BLaER1 treated with 17β-estradiol and CSF1 and Interleukin-3, amounts not matched to agents 10 nM and 100 nM (cell line): ENCODE data around the gene ZMYND10.

ENCODE experiments used
- H3K27ac ChIP-seq, 11 experiments: shearing (Covaris generic); formaldehyde crosslinking; 2 replicates each; pipeline ENCODE4 v1.8.1; 2022
- H3K27me3 ChIP-seq, 11 experiments: shearing (Covaris generic); formaldehyde crosslinking; 2 replicates each; pipeline ENCODE4 v1.8.1; 2022
- H3K36me3 ChIP-seq, 11 experiments: shearing (Covaris generic); formaldehyde crosslinking; 2 replicates each; pipeline ENCODE4 v1.8.1; 2022
- H3K4me1 ChIP-seq, 10 experiments: shearing (Covaris generic); formaldehyde crosslinking; 2 replicates each; pipeline ENCODE4 v1.8.1; 2022
- H3K4me2 ChIP-seq, 11 experiments: shearing (Covaris generic); formaldehyde crosslinking; 2 replicates each; pipeline ENCODE4 v1.8.1; 2022
- H3K4me3 ChIP-seq, 10 experiments: shearing (Covaris generic); formaldehyde crosslinking; 2 replicates each; pipeline ENCODE4 v1.8.1; 2022
- H3K9ac ChIP-seq, 11 experiments: shearing (Covaris generic); formaldehyde crosslinking; 2 replicates each; pipeline ENCODE4 v1.8.1; 2022
- H3K9me3 ChIP-seq, 11 experiments: shearing (Covaris generic); formaldehyde crosslinking; replicated peaks in 1 of 11; 2 replicates each; pipeline ENCODE4 v1.8.1; 2022
- H4K20me1 ChIP-seq, 11 experiments: shearing (Covaris generic); formaldehyde crosslinking; 2 replicates each; pipeline ENCODE4 v1.8.1; 2022
- Cebpa-rat ChIP-seq, 11 experiments: shearing (Covaris generic); IDR thresholded peaks; 2 replicates each; pipeline ENCODE4 v1.8.1; 2022

Gene ZMYND10

GRCh38 chr3:50373146-50374051 is 27.9 kb upstream of the ZMYND10 start:
- Histone ChIP-seq H3K9me3 (no peaks in the 10 kb centered on the region), H3K36me3 (no peaks in the 10 kb centered on the region)

GRCh38 chr3:50372349-50372748 is 26.8 kb upstream of the ZMYND10 start:
- Histone ChIP-seq H3K9ac (peak overlapping the region in 4 of 11 experiments; percentile 17 to 49 (median 30); a peak in 4 of 22 replicates), H4K20me1 (no peaks in the 10 kb centered on the region), H3K4me2 (peak overlapping the region in 8 of 11 experiments; percentile 7 to 50 (median 30); a peak in 10 of 22 replicates), H3K27ac (peak overlapping the region in 4 of 11 experiments; percentile 2 to 32 (median 18); a peak in 3 of 22 replicates), H3K9me3 (no peaks in the 10 kb centered on the region), H3K4me1 (peaks cover 0 to 50% (median 40%) of the 10 kb centered on the region in 10 experiments; a peak in 16 of 20 replicates), H3K27me3 (no peaks in the 10 kb centered on the region), H3K4me3 (no peak overlapping the region), H3K36me3 (no peaks in the 10 kb centered on the region)
- no peak for TF ChIP-seq Cebpa-rat (IDR thresholded peaks at IDR 0.05)

More at GRCh38 chr3:50373146-50374051, 27.9 kb upstream of the ZMYND10 start:
- Histone ChIP-seq H3K27me3 (no peaks in the 10 kb centered on the region), H3K27ac (no peak overlapping the region), H3K9ac (no peak overlapping the region), H3K4me1 (peaks cover 0 to 45% (median 38%) of the 10 kb centered on the region in 10 experiments; a peak in 16 of 20 replicates), H3K4me2 (peak overlapping the region in 2 of 11 experiments; percentile 17 to 32; a peak in 1 of 22 replicates), H3K4me3 (no peak overlapping the region), H4K20me1 (no peaks in the 10 kb centered on the region)
- no peak for TF ChIP-seq Cebpa-rat (IDR thresholded peaks at IDR 0.05)

- no peaks in the 10 kb centered on the region for H4K20me1 ChIP-seq
- no peak overlapping the region for H3K4me3 ChIP-seq
- no peak overlapping the region for H3K27ac ChIP-seq
- no peak overlapping the region for H3K4me2 ChIP-seq
- no peaks in the 10 kb centered on the region for H3K27me3 ChIP-seq
- TF ChIP-seq Cebpa-rat (IDR thresholded peaks at IDR 0.05), result no peak
- no peaks in the 10 kb centered on the region for H3K36me3 ChIP-seq
- no peaks in the 10 kb centered on the region for H3K9me3 ChIP-seq
- no peak overlapping the region for H3K9ac ChIP-seq
- H3K4me1 ChIP-seq, result peaks cover 0 to 56% (median 42%) of the 10 kb centered on the region in 10 experiments; a peak in 16 of 20 replicates
Measured at GRCh38 chr3:50371133-50371685, 25.7 kb upstream of the ZMYND10 start.

GRCh38 chr3:50370594-50370993 is 25.1 kb upstream of the ZMYND10 start:
- Histone ChIP-seq H3K4me2 (no peak overlapping the region), H3K9me3 (no peaks in the 10 kb centered on the region), H3K36me3 (no peaks in the 10 kb centered on the region), H3K4me3 (no peak overlapping the region), H3K27me3 (no peaks in the 10 kb centered on the region), H3K27ac (no peak overlapping the region), H3K4me1 (peaks cover 1 to 58% (median 42%) of the 10 kb centered on the region in 10 experiments; a peak in 19 of 20 replicates), H3K9ac (no peak overlapping the region), H4K20me1 (no peaks in the 10 kb centered on the region)
- TF ChIP-seq Cebpa-rat (IDR thresholded peaks at IDR 0.05), result no peak

- Histone ChIP-seq H3K36me3 (no peaks in the 10 kb centered on the region), H3K27me3 (no peaks in the 10 kb centered on the region), H3K4me3 (no peak overlapping the region), H4K20me1 (no peaks in the 10 kb centered on the region), H3K4me2 (peak overlapping the region in 3 of 11 experiments; percentile 28 to 38 (median 29); a peak in 2 of 22 replicates), H3K9ac (no peak overlapping the region), H3K27ac (no peak overlapping the region), H3K9me3 (no peaks in the 10 kb centered on the region), H3K4me1 (peaks cover 11 to 55% (median 40%) of the 10 kb centered on the region in 10 experiments; a peak in 19 of 20 replicates)
- TF ChIP-seq Cebpa-rat (IDR thresholded peaks at IDR 0.05), result no peak
Measured at GRCh38 chr3:50369012-50369670, 23.6 kb upstream of the ZMYND10 start.

GRCh38 chr3:50365842-50366220 is 20.3 kb upstream of the ZMYND10 start:
- peak overlapping the region; percentile 80 to 97 (median 90) for H3K4me2 ChIP-seq
- peak overlapping the region; percentile 53 to 74 (median 62); a peak in 19 of 20 replicates for H3K4me3 ChIP-seq

GRCh38 chr3:50365080-50365841 is 19.7 kb upstream of the ZMYND10 start:
- Histone ChIP-seq H3K36me3 (no peaks in the 10 kb centered on the region), H3K27me3 (no peaks in the 10 kb centered on the region), H3K4me2 (peak overlapping the region; percentile 86 to 97 (median 92)), H3K9me3 (no peaks in the 10 kb centered on the region), H3K4me3 (peak overlapping the region; percentile 53 to 74 (median 62)), H3K9ac (peak overlapping the region; percentile 46 to 78 (median 74); a peak in 21 of 22 replicates), H3K4me1 (peaks cover 11 to 48% (median 35%) of the 10 kb centered on the region in 10 experiments; a peak in 19 of 20 replicates), H4K20me1 (no peaks in the 10 kb centered on the region), H3K27ac (peak overlapping the region in 9 of 11 experiments; percentile 47 to 78 (median 66); a peak in 17 of 22 replicates)
- TF ChIP-seq Cebpa-rat (IDR thresholded peaks at IDR 0.05), result no peak

More at GRCh38 chr3:50365842-50366220, 20.3 kb upstream of the ZMYND10 start:
- Histone ChIP-seq H3K36me3 (no peaks in the 10 kb centered on the region), H3K27me3 (no peaks in the 10 kb centered on the region), H4K20me1 (no peaks in the 10 kb centered on the region), H3K9ac (peak overlapping the region in 9 of 11 experiments; percentile 56 to 78 (median 74); a peak in 16 of 22 replicates), H3K9me3 (no peaks in the 10 kb centered on the region), H3K4me1 (peaks cover 11 to 48% (median 35%) of the 10 kb centered on the region in 10 experiments; a peak in 19 of 20 replicates), H3K27ac (peak overlapping the region in 8 of 11 experiments; percentile 49 to 78 (median 66); a peak in 14 of 22 replicates)
- no peak for TF ChIP-seq Cebpa-rat (IDR thresholded peaks at IDR 0.05)

- no peak for TF ChIP-seq Cebpa-rat (IDR thresholded peaks at IDR 0.05)
- Histone ChIP-seq H3K9ac (peak overlapping the region; percentile 33 to 77 (median 65); a peak in 18 of 22 replicates), H3K4me2 (peak overlapping the region; percentile 86 to 96 (median 92))
Measured at GRCh38 chr3:50364573-50365079, 19.1 kb upstream of the ZMYND10 start.

More at GRCh38 chr3:50364573-50365079, 19.1 kb upstream of the ZMYND10 start:
- H3K4me3 ChIP-seq, result peak overlapping the region; percentile 53 to 74 (median 62)
- H3K4me1 ChIP-seq, result peaks cover 11 to 50% (median 37%) of the 10 kb centered on the region in 10 experiments; a peak in 19 of 20 replicates
- no peaks in the 10 kb centered on the region for H3K36me3 ChIP-seq
- H3K27me3 ChIP-seq, result no peaks in the 10 kb centered on the region
- no peaks in the 10 kb centered on the region for H3K9me3 ChIP-seq
- no peaks in the 10 kb centered on the region for H4K20me1 ChIP-seq
- peak overlapping the region in 4 of 11 experiments; percentile 21 to 51 (median 43); a peak in 4 of 22 replicates for H3K27ac ChIP-seq
